ENCODE results near the gene ENTPD1. TPM values are rescaled to one million over a fixed set of nuclear protein-coding genes. Genes with fewer than 3 reads are reported as not detected.

The ENTPD1 gene
- total and polyA plus RNA-seq, 9 of the 15 experiments (the other 6 are each of a cell fraction or from before 2014, with no cell fraction given): 0.07 to 1.5 (median 0.37) TPM

DNA sequence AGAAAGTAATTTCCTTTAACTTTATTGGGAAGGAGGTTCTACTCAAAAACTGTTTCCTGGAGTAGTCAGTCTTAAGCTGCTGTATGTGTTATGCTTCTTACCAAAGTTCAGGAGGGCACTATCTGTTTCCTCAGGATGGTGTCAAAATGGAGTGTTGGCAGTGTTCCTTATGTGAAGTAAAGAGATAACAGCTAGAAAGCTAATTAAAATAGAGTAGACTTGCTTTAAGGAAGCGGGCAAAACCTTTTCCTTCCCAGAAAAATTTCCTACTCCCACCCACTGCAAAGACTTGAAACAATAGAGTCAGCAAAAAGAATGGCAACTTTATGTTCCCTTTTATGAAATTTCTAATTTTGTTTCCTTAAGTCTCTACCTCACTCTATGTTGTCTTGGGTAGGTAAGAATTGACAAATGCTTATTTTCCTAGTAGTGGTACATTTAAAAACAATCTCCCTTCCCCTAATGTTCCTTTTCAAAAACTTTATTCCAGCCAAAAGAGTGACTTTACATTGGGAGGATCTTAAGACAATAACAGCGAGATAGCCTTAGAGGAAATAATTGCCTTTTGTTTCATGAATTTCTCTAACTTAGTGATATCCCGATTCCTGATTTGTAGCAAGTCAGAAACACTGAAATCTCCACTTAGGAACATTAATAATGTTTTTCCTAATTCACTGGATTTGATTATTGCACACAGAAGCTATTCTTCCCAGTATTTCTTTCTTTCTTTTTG lies 26.5 kb upstream of the ENTPD1 start:
- Histone ChIP-seq H3K4me1 (replicated peaks in 1 of 2; ENCODE audit: control insufficient read depth in 2 of 2, insufficient read depth in 2 of 2, low read length in 2 of 2) (no peaks in the 10 kb centered on the region; a peak in 1 of 5 replicates), H3K9ac (ENCODE audit: insufficient read depth in 1 of 2, low read depth in 2 of 2, low read length in 2 of 2) (no peak overlapping the region), H3K9me1 (ENCODE audit: control insufficient read depth, insufficient read depth, low read length) (no peaks in the 10 kb centered on the region), H2AFZ (ENCODE audit: low read depth, low read length) (peak overlapping the region; percentile 72), H4K20me1 (replicated peaks; ENCODE audit: control insufficient read depth, insufficient read depth, low read length) (no peaks in the 10 kb centered on the region), H3K27ac (ENCODE audit: extremely low read depth, low read depth, low read length) (no peak overlapping the region), H3K27me3 (ENCODE audit: control insufficient read depth in 2 of 2, insufficient read depth in 2 of 2, low read length in 2 of 2) (no peaks in the 10 kb centered on the region), H3K79me2 (ENCODE audit: control insufficient read depth, insufficient read depth, low read length) (no peaks in the 10 kb centered on the region), H3K4me2 (ENCODE audit: insufficient read depth, low read length) (no peak overlapping the region), H3K4me3 (no peak overlapping the region), H3K36me3 (ENCODE audit: control insufficient read depth, insufficient read depth, low read length) (no peaks in the 10 kb centered on the region), H3K9me3 (replicated peaks; ENCODE audit: control insufficient read depth, insufficient read depth, low read depth, low read length) (peaks cover 2% of the 10 kb centered on the region; the same call in 1 of the 2 replicates)
- intact Hi-C loops (cut with micrococcal nuclease): no loop called here
- peak in 2 of 4 experiments; percentile 5 to 40 for DNase-seq (ENCODE audit: extremely low read depth in 1 of 4, low spot score in 3 of 4)
- CTCF ChIA-PET (ENCODE audit: low intra/inter-chr PET ratio): interaction anchor here (1.2 kb wide), 1 partner anchor 36 kb away, joined by 3 read pairs; the partner anchor contains the start of gene TCTN3
- ATAC-seq: 0 out of 3 replicates have a peak, but pooled peaks have one; percentile 37
- POLR2A ChIA-PET: no interaction called here
- FAIRE-seq: no peak
- BruUV-seq (replicated peaks): no TSS peak
- in situ Hi-C loops (cut with MboI): no loop called here
- WGBS (ENCODE audit: insufficient coverage, low coverage, missing lambda C conversion rate): 11% methylated on average over 3 of the region's 3 CpGs
- TF ChIP-seq, protein P1, sequence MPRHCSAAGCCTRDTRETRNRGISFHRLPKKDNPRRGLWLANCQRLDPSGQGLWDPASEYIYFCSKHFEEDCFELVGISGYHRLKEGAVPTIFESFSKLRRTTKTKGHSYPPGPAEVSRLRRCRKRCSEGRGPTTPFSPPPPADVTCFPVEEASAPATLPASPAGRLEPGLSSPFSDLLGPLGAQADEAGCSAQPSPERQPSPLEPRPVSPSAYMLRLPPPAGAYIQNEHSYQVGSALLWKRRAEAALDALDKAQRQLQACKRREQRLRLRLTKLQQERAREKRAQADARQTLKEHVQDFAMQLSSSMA (CRISPR knock-in tag; IDR thresholded peaks at IDR 0.05): no peak
- TF ChIP-seq CBFA2T2 (conservative IDR thresholded peaks at IDR 0.05) (peak; percentile 11; the same call in 1 of the 2 replicates), RFX1 (IDR thresholded peaks at IDR 0.05) (no peak), ZZZ3 (IDR thresholded peaks at IDR 0.05) (no peak), TCF3 (CRISPR knock-in tag; IDR thresholded peaks at IDR 0.05) (no peak), RUNX1 (IDR thresholded peaks at IDR 0.05; ENCODE audit: low read depth) (no peak), NR2F6 (CRISPR knock-in tag; IDR thresholded peaks at IDR 0.05) (no peak), SAFB2 (IDR thresholded peaks at IDR 0.05; ENCODE audit: borderline replicate concordance, low read depth, low read length, severe bottlenecking) (no peak), GATAD2A (IDR thresholded peaks at IDR 0.05) (no peak), CBFA2T3 (IDR thresholded peaks at IDR 0.05) (peak; percentile 38), TAF15 (IDR thresholded peaks at IDR 0.05; ENCODE audit: low read depth, low read length) (no peak)
- TF ChIP-seq, protein P2, sequence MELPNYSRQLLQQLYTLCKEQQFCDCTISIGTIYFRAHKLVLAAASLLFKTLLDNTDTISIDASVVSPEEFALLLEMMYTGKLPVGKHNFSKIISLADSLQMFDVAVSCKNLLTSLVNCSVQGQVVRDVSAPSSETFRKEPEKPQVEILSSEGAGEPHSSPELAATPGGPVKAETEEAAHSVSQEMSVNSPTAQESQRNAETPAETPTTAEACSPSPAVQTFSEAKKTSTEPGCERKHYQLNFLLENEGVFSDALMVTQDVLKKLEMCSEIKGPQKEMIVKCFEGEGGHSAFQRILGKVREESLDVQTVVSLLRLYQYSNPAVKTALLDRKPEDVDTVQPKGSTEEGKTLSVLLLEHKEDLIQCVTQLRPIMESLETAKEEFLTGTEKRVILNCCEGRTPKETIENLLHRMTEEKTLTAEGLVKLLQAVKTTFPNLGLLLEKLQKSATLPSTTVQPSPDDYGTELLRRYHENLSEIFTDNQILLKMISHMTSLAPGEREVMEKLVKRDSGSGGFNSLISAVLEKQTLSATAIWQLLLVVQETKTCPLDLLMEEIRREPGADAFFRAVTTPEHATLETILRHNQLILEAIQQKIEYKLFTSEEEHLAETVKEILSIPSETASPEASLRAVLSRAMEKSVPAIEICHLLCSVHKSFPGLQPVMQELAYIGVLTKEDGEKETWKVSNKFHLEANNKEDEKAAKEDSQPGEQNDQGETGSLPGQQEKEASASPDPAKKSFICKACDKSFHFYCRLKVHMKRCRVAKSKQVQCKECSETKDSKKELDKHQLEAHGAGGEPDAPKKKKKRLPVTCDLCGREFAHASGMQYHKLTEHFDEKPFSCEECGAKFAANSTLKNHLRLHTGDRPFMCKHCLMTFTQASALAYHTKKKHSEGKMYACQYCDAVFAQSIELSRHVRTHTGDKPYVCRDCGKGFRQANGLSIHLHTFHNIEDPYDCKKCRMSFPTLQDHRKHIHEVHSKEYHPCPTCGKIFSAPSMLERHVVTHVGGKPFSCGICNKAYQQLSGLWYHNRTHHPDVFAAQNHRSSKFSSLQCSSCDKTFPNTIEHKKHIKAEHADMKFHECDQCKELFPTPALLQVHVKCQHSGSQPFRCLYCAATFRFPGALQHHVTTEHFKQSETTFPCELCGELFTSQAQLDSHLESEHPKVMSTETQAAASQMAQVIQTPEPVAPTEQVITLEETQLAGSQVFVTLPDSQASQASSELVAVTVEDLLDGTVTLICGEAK (IDR thresholded peaks at IDR 0.05): peak; percentile 43; the same call in 1 of the 2 replicates
- TF ChIP-seq, protein P2 (CRISPR knock-in tag; IDR thresholded peaks at IDR 0.05): no peak
- TF ChIP-seq, protein P3, sequence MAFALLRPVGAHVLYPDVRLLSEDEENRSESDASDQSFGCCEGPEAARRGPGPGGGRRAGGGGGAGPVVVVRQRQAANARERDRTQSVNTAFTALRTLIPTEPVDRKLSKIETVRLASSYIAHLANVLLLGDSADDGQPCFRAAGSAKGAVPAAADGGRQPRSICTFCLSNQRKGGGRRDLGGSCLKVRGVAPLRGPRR (CRISPR knock-in tag; IDR thresholded peaks at IDR 0.05): no peak

Data from K562 (cell line).